Esophagus muscularis mucosa (tissue), 4 donors: ENCODE data around the gene MX2.

ENCODE experiments used
- CTCF ChIP-seq, 3 experiments: fragments of 200-600 bp in 2 of 3; fragments of 450-650 bp in 1 of 3; sonication (generic) in 2 of 3; IDR thresholded peaks; one replicate each; pipeline ENCODE4 v1.5.1; 2017 to 2019; ENCODE audit warnings: antibody characterized with exemption in 3 of 3, mild to moderate bottlenecking in 2 of 3, moderate library complexity in 1 of 3
- EP300 ChIP-seq: sonication (generic); formaldehyde crosslinking; IDR thresholded peaks from one replicate; pipeline ENCODE4 v1.6.1; 2017; ENCODE audit warnings: antibody characterized with exemption
- POLR2A ChIP-seq: fragments of 450-650 bp; IDR thresholded peaks from one replicate; pipeline ENCODE4 v1.6.1; 2017; ENCODE audit warnings: antibody characterized with exemption, moderate library complexity, mild to moderate bottlenecking, low read depth

- no peak for TF ChIP-seq CTCF (IDR thresholded peaks at IDR 0.05)
- no peak for TF ChIP-seq POLR2A
- TF ChIP-seq EP300, result no peak
These were observed 3.7 kb downstream of the MX2 start for GRCh38 chr21:41365377-41366107.
